DOHH2 (cell line): ENCODE measurements around the gene CARS2.

ENCODE experiments used
- EZH2phosphoT487 ChIP-seq: fragments of 200-600 bp; sonication (generic); IDR thresholded peaks from 2 replicates; pipeline ENCODE4 v1.6.1; 2017; ENCODE audit warnings: borderline replicate concordance, mild to moderate bottlenecking, antibody characterized with exemption, low read length, moderate library complexity, mixed read lengths
- TF ChIP-seq, protein P1 (sequence below): fragments of 200-600 bp; sonication (generic); IDR thresholded peaks from one replicate; pipeline ENCODE4 v1.5.1; 2014; ENCODE audit warnings: antibody characterized with exemption, mild to moderate bottlenecking, low read depth, low read length; ENCODE audit not compliant: poor library complexity, severe bottlenecking

DNA sequence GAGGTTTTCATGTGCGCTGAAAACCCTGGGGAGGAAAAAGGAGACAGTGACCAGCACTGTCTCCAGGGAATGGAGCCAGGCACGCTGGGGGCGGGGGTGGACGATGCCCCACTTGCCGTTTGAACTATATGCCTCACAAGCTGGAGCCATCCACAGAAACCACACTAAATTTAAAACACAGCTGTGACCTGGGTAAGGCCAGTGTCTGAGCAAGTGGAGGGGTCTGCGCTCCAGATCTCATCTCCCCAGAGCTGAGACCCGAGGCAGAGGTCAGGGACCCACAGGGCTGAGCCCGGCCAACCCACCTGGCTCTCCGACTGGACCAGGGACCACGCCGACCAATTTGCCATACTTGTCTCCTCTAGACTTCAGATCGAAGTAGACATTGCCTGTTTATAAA is 23.2 kb downstream of the CARS2 start:
- TF ChIP-seq, protein P1, sequence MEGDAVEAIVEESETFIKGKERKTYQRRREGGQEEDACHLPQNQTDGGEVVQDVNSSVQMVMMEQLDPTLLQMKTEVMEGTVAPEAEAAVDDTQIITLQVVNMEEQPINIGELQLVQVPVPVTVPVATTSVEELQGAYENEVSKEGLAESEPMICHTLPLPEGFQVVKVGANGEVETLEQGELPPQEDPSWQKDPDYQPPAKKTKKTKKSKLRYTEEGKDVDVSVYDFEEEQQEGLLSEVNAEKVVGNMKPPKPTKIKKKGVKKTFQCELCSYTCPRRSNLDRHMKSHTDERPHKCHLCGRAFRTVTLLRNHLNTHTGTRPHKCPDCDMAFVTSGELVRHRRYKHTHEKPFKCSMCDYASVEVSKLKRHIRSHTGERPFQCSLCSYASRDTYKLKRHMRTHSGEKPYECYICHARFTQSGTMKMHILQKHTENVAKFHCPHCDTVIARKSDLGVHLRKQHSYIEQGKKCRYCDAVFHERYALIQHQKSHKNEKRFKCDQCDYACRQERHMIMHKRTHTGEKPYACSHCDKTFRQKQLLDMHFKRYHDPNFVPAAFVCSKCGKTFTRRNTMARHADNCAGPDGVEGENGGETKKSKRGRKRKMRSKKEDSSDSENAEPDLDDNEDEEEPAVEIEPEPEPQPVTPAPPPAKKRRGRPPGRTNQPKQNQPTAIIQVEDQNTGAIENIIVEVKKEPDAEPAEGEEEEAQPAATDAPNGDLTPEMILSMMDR: no peak
- no peak for TF ChIP-seq EZH2phosphoT487
